GM21526 (cell line): ENCODE results near the gene EVC.
A peak's percentile ranks its signal among the peaks of the same experiment; 100 is the strongest.
"Not testable (repeated sequence)": the region's sequence is repeated elsewhere in the genome, so short reads cannot be mapped to it uniquely, and the experiment has no call there.

Source experiments
- ATAC-seq: cut with Tn5 transposase; IDR thresholded peaks from one replicate; pipeline ENCODE4 v1.9.1; 2021; ENCODE audit warnings: moderate library complexity; ENCODE audit not compliant: unreplicated experiment, low FRiP score

EVC gene

GRCh38 chr4:5809216-5809776, 98.3 kb downstream of the EVC start:
- ATAC-seq = no peak

DNA sequence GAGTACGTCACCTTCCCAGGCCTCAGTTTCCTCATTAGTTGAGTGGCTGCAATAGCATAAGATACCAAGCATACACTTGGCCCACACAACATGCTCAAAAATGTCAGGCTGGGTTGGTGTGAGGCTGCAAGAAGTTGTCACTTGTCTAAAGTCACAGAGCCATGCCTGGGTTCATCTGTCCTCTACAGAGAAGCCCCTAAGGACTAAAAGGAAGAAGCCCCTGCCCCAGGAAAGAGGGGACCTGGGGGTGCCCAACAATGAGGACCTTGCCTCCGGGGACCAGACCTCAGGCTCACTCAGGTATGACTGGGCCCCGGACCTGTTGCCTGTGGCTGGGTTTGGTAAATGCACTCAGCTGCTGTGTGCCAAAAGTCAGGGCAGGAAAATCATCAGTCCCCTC, 99.2 kb downstream of the EVC start:
- ATAC-seq = no peak

- no peak for ATAC-seq
Observed at GRCh38 chr4:5810770-5811430, 99.9 kb downstream of the EVC start.

GRCh38 chr4:5812057-5812456, 101.1 kb downstream of the EVC start:
- ATAC-seq = not testable (repeated sequence)

DNA sequence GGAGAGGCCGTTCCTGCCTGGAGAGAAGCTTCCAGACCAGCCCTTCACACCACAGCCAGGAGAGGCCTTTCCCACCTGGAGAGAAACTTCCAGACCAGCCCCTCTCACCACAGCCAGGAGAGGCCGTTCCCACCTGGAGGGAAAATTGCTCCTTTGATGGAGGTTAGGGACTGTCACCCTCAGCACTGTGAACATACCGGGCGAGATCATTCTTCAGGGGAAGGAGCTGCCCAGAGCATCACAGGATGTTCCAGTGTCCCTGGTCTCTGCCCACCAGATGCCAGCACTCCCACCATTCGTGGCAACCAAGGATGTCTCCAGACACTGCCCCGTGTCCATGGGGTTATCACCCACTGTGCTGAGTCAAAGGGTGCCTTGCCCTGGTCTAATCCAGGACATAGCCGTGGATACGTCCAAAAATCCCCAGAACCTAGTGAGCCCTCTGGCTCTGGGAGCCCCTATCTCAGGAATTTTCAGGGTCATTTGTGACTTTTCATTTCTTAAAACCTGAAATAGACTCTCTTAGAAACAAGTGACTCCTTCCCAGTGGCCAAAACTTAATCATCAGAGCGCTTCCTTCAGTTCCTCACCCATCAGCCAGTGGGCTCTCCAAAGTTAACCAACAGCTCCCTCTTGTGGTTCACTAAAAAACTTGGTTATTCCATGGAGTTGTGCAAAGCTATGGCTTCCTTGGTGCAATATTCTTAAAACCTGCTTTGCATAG, 101.7 kb downstream of the EVC start:
- ATAC-seq = peak; percentile 68

DNA sequence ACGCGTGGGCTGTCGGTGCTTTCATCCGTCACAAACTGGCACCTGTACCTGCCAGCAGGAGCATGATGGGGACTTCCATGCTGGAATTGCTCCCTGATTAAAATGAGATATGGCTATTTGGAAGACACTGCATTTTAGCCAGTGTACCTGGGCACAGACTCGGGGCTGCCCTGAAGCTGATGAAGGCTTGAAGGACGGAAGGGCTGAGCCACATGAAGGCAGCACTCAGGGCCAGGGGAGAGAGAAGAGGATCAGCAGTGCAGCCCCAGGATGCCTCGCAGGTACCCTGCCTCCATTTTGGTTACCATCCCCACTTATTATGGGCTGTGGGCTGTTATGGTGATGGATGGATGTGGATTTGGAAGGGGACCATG, 102.9 kb downstream of the EVC start:
- ATAC-seq = no peak

DNA sequence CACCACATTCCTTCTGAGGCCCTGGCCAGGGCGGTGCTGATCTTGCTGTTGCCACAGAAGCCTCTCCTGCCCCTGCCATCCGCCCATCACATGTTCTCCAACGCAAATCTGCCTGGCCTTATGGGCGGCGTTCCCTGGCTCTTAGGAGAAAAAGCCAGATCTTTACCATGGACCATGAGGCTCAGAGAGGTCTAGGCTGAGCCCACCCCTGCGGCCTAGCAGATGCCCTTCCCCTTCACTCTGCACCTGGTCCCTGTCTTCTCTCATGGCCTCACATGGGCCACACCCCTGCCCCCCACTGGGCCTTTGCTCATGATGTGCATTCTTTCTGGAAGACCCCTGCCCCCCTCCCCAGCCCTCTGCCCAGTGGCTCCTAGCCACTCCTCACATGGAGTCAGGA, 103.4 kb downstream of the EVC start:
- no peak for ATAC-seq

- no peak for ATAC-seq
Observed at GRCh38 chr4:5815641-5816040, 104.6 kb downstream of the EVC start.

DNA sequence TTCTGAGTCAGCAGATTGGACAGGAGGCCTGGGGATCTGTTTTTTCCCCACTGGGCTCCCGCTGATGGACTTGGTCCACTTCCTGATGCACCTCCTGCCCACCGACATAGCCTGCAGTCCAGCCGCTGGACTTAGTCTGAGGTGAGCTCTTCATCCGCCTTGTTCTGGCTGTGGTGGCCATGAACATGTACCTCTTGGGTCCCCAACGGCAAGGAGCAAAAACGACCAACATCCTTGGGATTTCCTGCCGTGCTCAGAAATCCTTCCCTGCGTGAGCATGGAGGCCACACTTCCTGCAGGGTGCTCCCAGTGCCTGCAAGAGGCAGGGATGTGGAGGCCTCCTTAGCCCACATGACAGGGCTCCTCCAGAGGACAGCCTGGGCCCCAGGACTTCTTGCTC, 105.1 kb downstream of the EVC start:
- ATAC-seq = no peak

DNA sequence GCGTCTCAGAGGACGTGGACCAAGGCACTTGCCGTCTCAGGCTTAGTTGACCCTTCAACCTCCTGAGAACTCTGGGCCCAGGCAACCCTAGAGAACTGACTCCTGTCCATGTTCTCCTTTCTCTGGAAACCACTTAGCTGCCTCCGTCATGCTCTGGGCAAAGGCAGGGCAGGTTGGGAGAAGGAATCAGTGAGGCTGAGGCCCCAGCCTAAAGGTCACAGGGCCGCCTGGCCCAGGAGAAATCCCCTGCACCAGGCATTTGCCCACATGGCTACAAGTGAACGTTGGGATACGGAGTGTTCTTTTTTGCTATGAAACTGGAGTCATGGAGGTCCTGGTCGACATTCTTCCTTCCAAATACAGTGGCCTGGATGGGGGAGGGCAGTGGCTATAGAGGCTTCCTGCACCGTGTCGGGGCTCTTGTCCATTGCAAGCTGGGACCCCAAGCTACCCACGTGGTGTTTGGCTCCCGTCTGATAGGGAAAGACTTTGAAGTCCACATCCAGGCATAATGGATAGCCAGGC, 105.9 kb downstream of the EVC start:
- no peak for ATAC-seq

DNA sequence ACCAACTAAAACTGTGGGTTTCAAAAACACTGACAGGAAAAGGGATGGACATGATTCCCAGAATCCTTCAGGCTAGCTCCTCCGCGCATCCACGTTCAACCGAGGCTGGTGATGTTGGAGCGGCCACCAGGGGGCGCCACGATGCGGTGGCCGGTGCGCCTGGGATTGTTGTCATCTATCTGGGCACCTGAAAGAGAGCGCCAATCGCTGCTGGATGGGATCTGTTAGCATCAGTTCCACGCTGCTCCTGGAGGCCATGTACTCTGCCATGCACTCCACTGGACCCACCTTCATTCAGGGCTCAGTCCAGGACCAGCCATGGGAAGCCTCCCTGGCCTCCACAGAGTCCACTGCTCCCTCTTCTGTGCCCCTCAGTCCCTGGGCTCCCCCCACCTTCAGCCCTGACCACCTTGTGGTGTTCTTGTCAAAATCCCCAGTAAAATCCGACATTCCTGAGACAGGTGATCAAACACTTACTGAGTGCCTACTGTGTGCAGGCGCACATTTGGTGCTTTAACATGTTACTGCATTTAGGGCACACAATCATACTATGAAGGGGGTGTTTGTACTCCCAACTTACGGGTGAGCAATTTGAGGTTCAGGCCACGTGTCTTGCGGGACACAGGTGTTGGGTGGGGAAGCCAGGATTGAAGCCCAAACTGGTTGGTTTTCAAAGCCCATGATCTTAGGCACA, 110.8 kb downstream of the EVC start:
- ATAC-seq = no peak

DNA sequence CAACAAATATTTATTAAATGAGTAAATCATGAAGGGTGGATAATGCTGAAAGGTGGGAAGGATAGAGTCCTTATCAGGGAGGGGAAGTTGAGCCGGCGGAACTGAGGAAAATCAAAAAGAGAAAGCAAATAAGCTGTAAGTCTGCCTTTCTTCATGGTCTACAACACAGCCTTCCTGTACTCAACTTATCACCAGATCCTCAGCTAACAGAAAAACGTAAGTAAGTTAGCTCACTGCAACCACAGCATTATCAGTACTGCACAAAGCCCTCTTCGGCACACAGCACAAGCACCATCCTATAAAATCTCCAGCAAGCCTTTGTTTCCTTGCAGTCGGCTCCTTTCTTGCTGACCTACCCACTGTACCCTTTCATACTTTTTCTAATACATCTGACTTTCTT, 111.6 kb downstream of the EVC start:
- no peak for ATAC-seq

DNA sequence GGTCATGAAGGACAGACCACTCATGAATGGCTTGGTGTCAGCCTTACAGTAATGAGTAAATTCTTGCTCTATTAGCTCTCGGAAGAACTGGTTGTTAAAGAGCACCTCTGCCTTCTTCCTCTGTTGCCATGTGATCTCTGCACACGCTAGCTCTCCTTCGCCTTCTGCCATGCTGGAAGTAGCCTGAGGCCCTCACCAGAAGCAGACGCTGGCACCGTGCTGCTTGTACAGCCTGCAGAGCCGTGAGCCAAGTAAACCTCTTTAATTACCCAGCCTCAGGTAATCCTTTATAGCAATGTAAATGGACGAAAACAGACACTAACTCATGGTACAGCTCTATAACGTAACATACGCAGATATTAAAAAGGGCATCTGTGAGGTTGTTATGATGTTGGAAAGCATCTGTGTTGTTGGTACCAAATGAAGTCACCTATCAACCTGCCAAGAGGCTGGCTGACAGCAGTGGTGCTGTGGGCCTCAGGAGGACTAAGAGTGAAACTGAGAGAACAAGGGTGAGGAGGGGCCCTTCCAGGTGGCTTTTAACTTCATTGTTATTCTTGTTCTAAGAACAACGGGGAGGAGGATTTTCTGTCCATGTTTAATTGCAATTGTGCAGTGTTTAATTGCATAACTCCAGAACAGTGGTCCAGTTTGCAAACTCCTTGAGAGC, 112.7 kb downstream of the EVC start:
- ATAC-seq = no peak

GRCh38 chr4:5824227-5824626, 113.2 kb downstream of the EVC start:
- ATAC-seq = no peak

GRCh38 chr4:5824635-5825034, 113.6 kb downstream of the EVC start:
- ATAC-seq = no peak

DNA sequence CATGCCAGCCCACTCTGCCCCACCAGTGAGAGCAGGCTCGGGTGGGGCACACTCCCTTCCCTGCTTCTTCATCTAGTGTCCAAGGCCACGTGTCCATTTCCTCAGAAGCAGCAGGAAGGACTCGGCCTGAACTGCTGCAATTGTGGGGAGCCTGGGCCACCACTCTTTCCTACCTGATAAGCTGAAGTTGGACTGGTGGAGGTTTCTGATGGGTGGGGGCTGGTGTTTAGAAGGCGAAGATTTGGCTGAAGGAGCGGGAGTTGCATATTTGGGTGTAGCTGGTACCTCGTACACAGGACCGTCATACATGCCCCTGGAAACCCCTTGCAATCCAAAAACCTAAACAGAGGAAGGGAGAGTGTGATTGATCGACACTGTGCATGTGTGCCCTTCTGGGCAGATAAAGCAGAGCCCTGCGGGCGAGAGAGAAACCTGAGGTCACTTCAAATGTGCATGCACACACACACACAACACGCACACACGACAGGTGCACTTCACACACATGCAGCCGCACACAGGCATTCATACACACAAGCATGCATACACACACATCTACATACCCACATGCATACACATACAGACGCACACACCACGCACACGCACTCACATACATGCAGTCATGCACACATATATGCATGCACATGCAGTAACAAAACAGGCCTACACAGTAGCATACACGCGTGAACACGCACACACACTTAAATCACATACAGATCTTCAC, 114.5 kb downstream of the EVC start:
- no peak for ATAC-seq

- no peak for ATAC-seq
Observed at GRCh38 chr4:5826437-5827107, 115.6 kb downstream of the EVC start.

DNA sequence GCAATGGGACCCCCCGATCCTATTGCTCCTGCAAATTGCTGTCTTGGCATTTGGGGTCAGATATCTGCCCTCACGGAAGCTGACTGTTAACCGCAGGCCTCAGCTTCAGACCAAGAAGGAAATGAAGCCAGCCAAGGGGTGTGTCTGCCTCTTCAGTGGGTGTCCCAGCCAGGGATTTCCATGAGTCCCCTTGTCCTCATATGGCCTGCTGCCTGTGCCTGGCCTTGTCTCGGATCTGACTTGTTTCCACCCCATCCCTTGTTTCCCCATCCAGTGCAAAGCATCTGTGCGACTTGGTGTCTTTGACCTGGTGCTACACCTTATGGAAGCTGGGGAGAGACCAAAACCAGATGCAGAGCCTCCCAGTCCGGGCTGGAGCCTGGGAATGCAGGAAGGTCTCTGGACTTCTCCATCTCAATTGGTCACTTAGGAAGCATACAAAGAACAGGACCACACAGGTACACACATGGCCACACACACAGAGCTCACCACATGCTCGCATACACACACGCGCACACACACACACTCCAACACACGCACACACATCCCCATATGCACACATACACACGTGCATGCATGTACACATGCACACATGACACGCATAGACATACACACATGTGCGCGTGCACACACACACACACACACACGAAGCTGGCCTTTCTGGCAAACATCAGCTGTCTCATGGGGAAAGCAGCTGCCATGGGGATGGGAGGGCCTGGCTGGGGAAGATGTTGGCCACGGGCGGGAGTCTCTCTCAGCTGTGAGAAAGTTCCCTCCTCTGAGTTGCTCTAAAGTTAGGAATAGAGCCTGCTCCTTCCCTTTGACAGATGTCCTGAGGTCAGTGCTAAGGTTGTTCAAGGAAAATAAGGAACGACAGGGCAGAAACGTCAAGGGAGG, 116.4 kb downstream of the EVC start:
- no peak for ATAC-seq

GRCh38 chr4:5828005-5828391, 117.0 kb downstream of the EVC start:
- no peak for ATAC-seq
